ENCODE results near the gene PIWIL4. TPM values are rescaled to one million over a fixed set of nuclear protein-coding genes. Genes with fewer than 3 reads are reported as not detected.

Gene PIWIL4
- total RNA-seq, 1 experiment from 2014 or later: 0.15 TPM

DNA sequence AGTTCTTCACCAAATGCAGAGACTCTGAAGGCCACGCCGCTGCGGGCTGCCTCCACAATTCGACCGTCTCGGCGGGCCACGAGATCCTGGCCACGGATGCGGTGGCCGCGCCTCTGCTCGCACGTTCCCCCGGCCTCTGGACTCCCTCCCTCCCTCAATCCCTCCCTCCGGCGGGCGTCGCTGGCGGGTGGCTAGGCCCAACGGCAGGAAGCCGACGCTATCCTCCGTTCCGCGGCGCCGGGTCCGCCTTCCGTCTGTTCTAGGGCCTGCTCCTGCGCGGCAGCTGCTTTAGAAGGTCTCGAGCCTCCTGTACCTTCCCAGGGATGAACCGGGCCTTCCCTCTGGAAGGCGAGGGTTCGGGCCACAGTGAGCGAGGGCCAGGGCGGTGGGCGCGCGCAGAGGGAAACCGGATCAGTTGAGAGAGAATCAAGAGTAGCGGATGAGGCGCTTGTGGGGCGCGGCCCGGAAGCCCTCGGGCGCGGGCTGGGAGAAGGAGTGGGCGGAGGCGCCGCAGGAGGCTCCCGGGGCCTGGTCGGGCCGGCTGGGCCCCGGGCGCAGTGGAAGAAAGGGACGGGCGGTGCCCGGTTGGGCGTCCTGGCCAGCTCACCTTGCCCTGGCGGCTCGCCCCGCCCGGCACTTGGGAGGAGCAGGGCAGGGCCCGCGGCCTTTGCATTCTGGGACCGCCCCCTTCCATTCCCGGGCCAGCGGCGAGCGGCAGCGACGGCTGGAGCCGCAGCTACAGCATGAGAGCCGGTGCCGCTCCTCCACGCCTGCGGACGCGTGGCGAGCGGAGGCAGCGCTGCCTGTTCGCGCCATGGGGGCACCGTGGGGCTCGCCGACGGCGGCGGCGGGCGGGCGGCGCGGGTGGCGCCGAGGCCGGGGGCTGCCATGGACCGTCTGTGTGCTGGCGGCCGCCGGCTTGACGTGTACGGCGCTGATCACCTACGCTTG lies 23.2 kb upstream of the PIWIL4 start, which contains the start of gene FUT4:
TSS of gene FUT4 (plus strand) at position 227 of the 951 bp plus-strand sequence. CDS start at position 440, 213 bp downstream.
- no peaks in the 10 kb centered on the region for H3K27me3 ChIP-seq (ENCODE audit: low read length)
- H2AFZ ChIP-seq (ENCODE audit: low read length): peak within 1 kb of the TSS; percentile 90
- H3K9me3 ChIP-seq (ENCODE audit: low read length): no peaks in the 10 kb centered on the region
- H3K4me2 ChIP-seq (ENCODE audit: low read length): peak within 1 kb of the TSS; percentile 85
- H4K20me1 ChIP-seq (ENCODE audit: low read length): no peaks in the 10 kb centered on the region
- H3K79me2 ChIP-seq (ENCODE audit: low read length): peaks cover 16% of the 10 kb centered on the region
- H3K9ac ChIP-seq (ENCODE audit: low read length): peak within 1 kb of the TSS; percentile 82
- peaks cover 42% of the 10 kb centered on the region for H3K4me1 ChIP-seq (ENCODE audit: insufficient read depth, low read length)
- BruUV-seq (replicated peaks): no TSS peak
- peaks cover 3% of the 10 kb centered on the region for H3F3A ChIP-seq (ENCODE audit: low read length, unreplicated experiment)
- DNase-seq (peak; percentile 97), ATAC-seq (peak; percentile 91)
- H3K27ac ChIP-seq (ENCODE audit: low read length): peak within 1 kb of the TSS; percentile 88
- peak within 1 kb of the TSS; percentile 67 for H3K4me3 ChIP-seq (ENCODE audit: low read length)
- TF ChIP-seq EZH2 (IDR thresholded peaks at IDR 0.05; ENCODE audit: low read length, unreplicated experiment) (no peak), EZH2phosphoT487 (IDR thresholded peaks at IDR 0.05; ENCODE audit: borderline replicate concordance, low read length) (peak; percentile 53; the same call in 1 of the 2 replicates), CTCF (conservative IDR thresholded peaks at IDR 0.05; ENCODE audit: low read depth, low read length) (no peak)
- H3K36me3 ChIP-seq (ENCODE audit: low read depth, low read length): no peaks in the 10 kb centered on the region
- H3K9me2 ChIP-seq (replicated peaks; ENCODE audit: low read length): no peaks in the 10 kb centered on the region
- intact Hi-C loops (cut with micrococcal nuclease): no loop called here
- CTCF ChIA-PET: interaction anchor here (1.1 kb wide), 1 partner anchor 22 kb away, joined by 4 read pairs; no protein-coding TSS in a partner anchor
- POLR2A ChIA-PET (ENCODE audit: unreplicated experiment): no interaction called here

- DNase-seq (no peak), ATAC-seq (no peak)
- H3K27me3 ChIP-seq (ENCODE audit: low read length): no peaks in the 10 kb centered on the region
- peaks cover 38% of the 10 kb centered on the region for H3K4me1 ChIP-seq (ENCODE audit: insufficient read depth, low read length)
- no peaks in the 10 kb centered on the region for H3K9me3 ChIP-seq (ENCODE audit: low read length)
- ChIA-PET CTCF (interaction anchor here (1.1 kb wide), 1 partner anchor 23 kb away, joined by 4 read pairs; no protein-coding TSS in a partner anchor), POLR2A (ENCODE audit: unreplicated experiment) (no interaction called here)
- no TSS peak for BruUV-seq (replicated peaks)
- peak overlapping the region; percentile 67 for H3K4me3 ChIP-seq (ENCODE audit: low read length)
- H3K27ac ChIP-seq (ENCODE audit: low read length): peak overlapping the region; percentile 88; the same call in 1 of the 2 replicates
- H3K36me3 ChIP-seq (ENCODE audit: low read depth, low read length): no peaks in the 10 kb centered on the region
- H4K20me1 ChIP-seq (ENCODE audit: low read length): no peaks in the 10 kb centered on the region
- peak overlapping the region; percentile 90; the same call in 1 of the 2 replicates for H2AFZ ChIP-seq (ENCODE audit: low read length)
- peaks cover 3% of the 10 kb centered on the region for H3F3A ChIP-seq (ENCODE audit: low read length, unreplicated experiment)
- TF ChIP-seq EZH2 (IDR thresholded peaks at IDR 0.05; ENCODE audit: low read length, unreplicated experiment): no peak
- no peak for TF ChIP-seq CTCF (conservative IDR thresholded peaks at IDR 0.05; ENCODE audit: low read depth, low read length)
- TF ChIP-seq EZH2phosphoT487 (IDR thresholded peaks at IDR 0.05; ENCODE audit: borderline replicate concordance, low read length): no peak
- H3K9ac ChIP-seq (ENCODE audit: low read length): peak overlapping the region; percentile 82; the same call in 1 of the 2 replicates
- H3K9me2 ChIP-seq (replicated peaks; ENCODE audit: low read length): no peaks in the 10 kb centered on the region
- intact Hi-C loops (cut with micrococcal nuclease): no loop called here
- H3K4me2 ChIP-seq (ENCODE audit: low read length): peak overlapping the region; percentile 85
- peaks cover 16% of the 10 kb centered on the region for H3K79me2 ChIP-seq (ENCODE audit: low read length)
Measured at GRCh38 chr11:94544646-94545263, 22.4 kb upstream of the PIWIL4 start.
